HG03442 (cell line): ENCODE results near the gene PRR36.
"Not testable (repeated sequence)": the region's sequence is repeated elsewhere in the genome, so short reads cannot be mapped to it uniquely, and the experiment has no call there.

Source experiments
- ATAC-seq: cut with Tn5 transposase; IDR thresholded peaks from one replicate; pipeline ENCODE4 v1.9.1; 2021; ENCODE audit warnings: mild to moderate bottlenecking, moderate library complexity; ENCODE audit not compliant: unreplicated experiment

Gene PRR36

DNA sequence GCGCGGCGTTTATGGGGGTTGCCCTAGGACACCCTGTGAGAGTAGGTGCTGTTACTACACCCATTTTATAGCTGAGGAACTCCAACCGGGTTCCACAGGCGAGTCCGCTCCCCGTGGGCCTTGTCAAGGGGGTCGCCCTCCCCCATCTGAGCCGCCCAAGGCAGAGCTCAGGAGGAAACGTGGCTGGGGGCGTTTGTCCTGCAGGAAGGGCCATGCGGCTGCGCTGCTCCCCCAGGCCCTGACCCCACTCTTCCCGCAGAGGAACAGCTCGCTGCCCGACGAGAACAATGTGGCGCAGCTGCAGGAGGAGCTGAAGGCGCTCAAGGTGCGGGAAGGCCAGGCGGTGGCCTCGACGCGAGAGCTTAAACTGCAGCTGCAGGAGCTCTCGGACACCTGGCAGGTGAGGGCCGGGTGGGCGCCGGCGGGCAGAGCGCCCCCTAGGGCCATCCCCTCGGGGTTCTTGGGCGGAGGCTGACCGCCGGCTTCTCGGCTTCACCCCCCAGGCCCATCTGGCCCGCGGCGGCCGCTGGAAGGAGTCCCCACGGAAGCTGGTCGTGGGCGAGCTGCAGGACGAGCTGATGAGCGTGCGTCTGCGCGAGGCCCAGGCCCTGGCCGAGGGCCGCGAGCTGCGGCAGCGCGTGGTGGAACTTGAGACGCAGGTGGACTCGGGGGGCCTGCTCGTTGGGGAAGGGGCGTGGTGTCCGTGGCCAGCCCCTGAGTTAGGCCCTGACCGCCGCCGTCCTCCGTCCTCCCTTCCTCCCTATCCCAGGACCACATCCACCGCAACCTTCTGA lies 12.4 kb downstream of the PRR36 start:
- no peak for ATAC-seq

- no peak for ATAC-seq
These were observed 13.2 kb downstream of the PRR36 start for GRCh38 chr19:7860714-7861618.

DNA sequence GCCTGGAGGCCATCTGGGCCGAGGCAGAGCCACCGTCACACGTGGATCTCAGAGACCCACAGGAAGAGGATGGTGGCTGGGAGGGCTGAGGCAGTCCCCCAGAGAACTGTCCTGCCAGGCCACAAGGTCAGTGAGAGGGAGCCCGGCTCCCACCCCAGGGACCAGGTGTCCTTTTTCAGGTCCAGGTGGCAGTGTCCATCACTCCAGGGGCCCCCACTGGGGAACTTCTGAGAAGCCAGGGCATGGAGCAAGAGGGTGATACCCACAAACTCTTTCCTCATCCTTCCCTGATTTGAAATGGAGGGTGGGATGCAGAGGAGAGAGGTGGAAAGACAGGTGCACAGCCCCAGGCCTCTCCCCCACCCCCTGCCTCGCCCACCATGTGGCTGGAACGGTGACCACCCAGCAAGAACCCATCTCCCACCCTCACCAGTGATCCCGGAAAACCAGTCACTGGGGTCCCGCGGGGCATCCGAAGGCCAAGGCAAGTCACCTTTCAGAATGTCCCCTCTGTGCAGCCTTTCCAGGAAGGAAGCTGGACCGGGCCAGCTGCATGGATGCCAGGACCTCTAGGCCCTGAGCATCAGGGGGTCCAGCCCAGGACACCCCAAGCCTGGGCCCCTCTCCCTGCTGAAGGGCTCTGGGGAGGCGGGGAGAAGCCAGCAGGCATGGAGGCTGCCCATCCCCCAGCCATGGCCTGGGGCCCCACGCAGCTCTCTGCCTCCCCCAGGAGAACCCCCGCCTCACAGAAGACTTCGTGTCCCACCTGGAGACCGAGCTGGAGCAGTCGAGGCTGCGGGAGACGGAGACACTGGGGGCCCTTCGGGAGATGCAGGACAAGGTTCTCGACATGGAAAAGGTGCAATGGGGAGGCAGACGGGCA lies 14.1 kb downstream of the PRR36 start:
- ATAC-seq, result no peak

DNA sequence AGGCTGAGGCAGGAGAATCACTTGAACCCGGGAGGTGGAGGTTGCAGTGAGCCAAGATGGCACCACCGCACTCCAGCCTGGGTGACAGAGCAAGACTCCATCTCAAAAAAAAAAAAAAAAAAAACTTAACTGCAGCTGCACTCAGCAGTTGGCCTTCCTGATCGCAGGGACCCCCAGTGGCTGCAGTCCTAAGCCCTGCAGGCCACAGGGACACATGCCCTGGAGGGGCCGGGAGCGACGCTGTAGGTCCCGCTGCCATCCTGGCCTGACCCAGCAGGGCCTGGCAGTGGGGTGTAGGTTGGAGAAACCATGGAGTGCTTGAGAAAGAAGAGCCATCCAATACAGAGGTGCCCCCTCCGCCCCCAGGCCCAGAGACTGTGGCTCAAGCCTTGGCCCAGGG lies 15.1 kb downstream of the PRR36 start:
- not testable (repeated sequence) for ATAC-seq

GRCh38 chr19:7858109-7858770 lies 15.9 kb downstream of the PRR36 start:
- ATAC-seq, result no peak

DNA sequence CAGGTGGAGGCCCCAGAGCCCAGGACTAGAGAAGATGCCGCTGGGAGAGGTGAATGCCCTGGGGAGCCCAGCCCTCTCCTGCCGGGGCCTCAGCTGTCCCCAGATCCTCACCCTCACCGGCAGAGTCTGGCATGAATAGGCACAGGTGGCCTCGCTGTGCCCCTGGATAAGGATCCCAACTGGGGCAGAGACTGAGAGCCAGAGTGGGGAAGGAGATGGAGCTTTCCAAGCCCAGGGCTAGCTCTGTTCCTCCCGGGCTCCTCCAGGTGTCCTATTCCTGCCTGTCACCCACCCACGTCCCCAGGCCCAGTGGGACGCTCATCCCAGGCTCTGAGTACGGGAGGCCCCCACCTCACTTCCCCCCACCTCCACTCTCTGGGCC lies 16.5 kb downstream of the PRR36 start:
- no peak for ATAC-seq

- ATAC-seq, result no peak
These were observed 17.2 kb downstream of the PRR36 start for GRCh38 chr19:7856679-7857663.

GRCh38 chr19:7856109-7856591 lies 18.0 kb downstream of the PRR36 start:
- ATAC-seq, result no peak

- no peak for ATAC-seq
These were observed 18.6 kb downstream of the PRR36 start for GRCh38 chr19:7855426-7856108.

GRCh38 chr19:7853770-7854128 lies 20.4 kb downstream of the PRR36 start:
- ATAC-seq, result no peak

GRCh38 chr19:7852851-7853769 lies 21.1 kb downstream of the PRR36 start:
- ATAC-seq, result no peak

DNA sequence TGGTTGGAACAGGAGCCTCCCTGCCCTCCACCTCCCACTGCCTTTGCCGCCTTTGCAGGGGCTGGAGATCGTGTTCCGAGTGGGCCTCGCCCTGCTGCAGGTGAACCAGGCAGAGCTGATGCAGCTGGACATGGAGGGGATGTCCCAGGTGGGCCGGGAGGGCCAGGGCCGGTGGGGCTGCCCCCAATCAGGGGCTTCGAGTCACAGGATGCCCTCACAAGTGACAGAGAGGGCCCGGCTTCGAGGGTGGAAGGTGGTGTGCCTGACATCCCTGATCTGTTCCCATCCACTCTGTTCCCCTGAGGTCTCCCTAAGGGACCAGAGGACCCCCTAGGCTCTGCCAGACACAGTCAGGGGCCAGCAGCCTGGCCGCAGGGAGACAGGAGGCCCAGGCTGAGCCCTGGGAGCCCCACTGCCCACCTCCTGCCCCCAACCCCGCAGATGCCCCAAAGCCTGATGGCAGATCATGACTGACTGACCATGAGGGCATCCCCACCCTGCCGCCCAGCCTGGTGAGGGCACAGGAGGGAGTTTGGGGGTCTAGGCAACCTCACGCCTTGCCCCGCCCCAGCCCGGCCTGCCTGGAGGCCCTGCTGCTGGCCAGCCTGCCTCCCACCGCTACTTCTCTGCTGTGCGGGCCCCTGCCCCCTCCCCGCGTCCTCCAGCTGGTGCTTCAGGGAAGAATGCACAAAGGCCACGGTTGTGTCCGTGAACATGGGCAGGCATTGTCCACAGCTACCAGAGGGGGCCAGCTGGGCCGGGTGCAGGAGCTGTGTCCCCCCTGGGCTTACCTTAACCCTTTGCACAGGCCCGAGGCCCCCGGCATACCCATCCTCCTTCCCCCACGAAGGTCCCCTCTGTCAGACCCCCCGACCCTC lies 22.3 kb downstream of the PRR36 start:
- ATAC-seq, result no peak

DNA sequence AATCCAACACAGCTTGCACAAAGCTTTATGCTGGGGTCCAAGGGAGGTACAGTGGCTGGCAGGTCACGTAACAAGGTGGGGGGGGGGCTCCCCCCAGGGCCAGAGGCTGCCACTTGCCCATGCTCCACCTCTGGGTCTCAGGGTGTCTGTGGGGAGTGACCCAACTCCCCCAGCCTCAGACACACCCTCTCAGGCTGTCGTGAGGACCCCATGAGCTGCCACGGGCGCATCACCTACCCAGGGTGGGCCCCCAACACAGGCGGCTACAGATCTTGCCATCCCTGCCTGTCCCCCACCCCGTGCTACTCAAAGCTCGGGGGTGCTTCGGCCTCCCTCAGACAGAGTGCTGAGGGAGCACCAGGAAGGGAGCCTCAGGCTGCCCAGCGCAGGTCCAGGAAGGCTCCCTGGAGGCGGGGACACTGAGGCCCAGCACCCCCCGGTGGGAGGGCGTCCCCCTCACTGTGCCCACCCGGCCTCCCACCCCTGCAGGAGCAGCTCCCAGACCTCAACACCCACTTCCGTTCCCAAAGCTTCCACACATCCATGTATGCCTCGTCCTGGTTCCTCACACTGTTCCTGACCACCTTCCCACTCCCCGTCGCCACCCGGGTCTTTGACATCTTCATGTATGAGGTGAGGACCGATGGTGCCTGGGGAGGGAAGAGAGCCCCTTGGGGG lies 23.1 kb downstream of the PRR36 start:
- ATAC-seq, result no peak

DNA sequence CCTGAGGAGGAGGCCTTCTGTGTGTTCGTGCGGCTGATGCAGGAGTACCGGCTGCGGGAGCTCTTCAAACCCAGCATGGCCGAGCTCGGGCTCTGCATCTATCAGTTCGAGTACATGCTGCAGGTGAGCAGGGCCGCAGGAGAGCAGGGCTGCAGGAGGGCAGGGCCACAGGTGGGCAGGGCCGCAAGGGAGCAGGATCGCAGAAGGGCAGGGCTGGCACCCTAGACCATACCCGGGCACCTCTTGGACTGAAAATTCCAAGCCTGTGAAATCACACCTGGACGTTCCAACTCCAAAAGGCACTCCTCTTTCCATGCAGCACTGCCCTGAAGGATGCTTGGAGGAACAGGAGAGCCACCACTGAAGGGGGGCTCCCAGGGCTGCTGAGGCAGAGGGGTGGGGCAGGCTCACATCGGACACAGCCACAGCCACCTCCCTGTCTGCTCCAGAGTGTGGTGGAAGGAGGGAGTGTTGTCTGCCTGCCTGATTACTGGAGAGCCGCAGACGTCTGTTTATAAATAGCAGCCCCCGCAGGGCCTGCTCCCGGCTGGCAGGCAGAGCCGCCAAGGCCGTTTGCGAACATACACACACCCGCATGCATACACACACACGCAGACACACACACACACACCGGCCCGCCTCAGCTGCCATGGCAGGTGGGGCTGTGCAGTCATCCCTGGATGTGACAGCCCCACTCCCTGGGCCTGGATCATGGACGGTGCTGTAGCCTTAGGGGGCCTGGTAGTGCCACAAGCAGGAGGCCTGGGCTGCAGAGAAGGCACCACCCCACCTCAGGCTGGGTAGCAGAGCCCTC lies 24.0 kb downstream of the PRR36 start:
- no peak for ATAC-seq

- ATAC-seq, result no peak
These were observed 24.6 kb downstream of the PRR36 start for GRCh38 chr19:7849631-7849999.
